H1 (cell line): ENCODE data around the gene TSPAN5. TPM values are rescaled to one million over a fixed set of nuclear protein-coding genes. Genes with fewer than 3 reads are reported as not detected.

ENCODE experiments used
- CTCF ChIA-PET: fragments of 300-600 bp; sonication (Branson Sonifier 250); formaldehyde crosslinking; loops from one replicate; lab custom pipeline; 2021; ENCODE audit not compliant: partially characterized antibody; lab: Charles Lee
- POLR2A ChIA-PET: fragments of 300-600 bp; sonication (Branson Sonifier 250); formaldehyde crosslinking; loops from one replicate; lab custom pipeline; 2021; ENCODE audit warnings: inconsistent platforms; ENCODE audit not compliant: partially characterized antibody; lab: Charles Lee
- DNase-seq, 2 experiments: peaks; one replicate each; pipeline versions ENCODE4 v3.0.0 to v3.0.0-alpha.2; 2010 to 2022; ENCODE audit warnings: low spot score in 2 of 2, low read depth in 1 of 2, mixed read lengths in 1 of 2
- FAIRE-seq: peaks from 2 replicates; lab custom pipeline; 2011; peaks lifted over from hg19 to GRCh38; lab: Jason Lieb, UNC
- H2AFZ ChIP-seq: 2 replicates; pipeline ENCODE4 v1.8.1; 2012; ENCODE audit warnings: low read length, inconsistent platforms
- H2AK5ac ChIP-seq: 2 replicates; pipeline ENCODE4 v1.6.1; 2013; ENCODE audit warnings: low read depth, low read length
- H2BK120ac ChIP-seq: replicated peaks from 2 replicates; pipeline ENCODE3; 2013; ENCODE audit warnings: low read depth, low read length, inconsistent platforms
- H2BK12ac ChIP-seq: 2 replicates; pipeline ENCODE4 v1.6.1; 2013; ENCODE audit warnings: low read depth, low read length
- H2BK15ac ChIP-seq: 2 replicates; pipeline ENCODE4 v1.6.1; 2013; ENCODE audit warnings: low read length
- H2BK20ac ChIP-seq: 2 replicates; pipeline ENCODE4 v1.6.1; 2013; ENCODE audit warnings: low read length
- H2BK5ac ChIP-seq: 2 replicates; pipeline ENCODE4 v1.6.1; 2013; ENCODE audit warnings: low read depth, low read length
- H3K14ac ChIP-seq: 2 replicates; pipeline ENCODE4 v1.6.1; 2013; ENCODE audit warnings: inconsistent platforms; ENCODE audit not compliant: insufficient read length
- H3K18ac ChIP-seq: 2 replicates; pipeline ENCODE4 v1.6.1; 2013; ENCODE audit warnings: low read length; ENCODE audit errors: extremely low read depth
- H3K23ac ChIP-seq: 2 replicates; pipeline ENCODE4 v1.6.1; 2013; ENCODE audit warnings: inconsistent platforms; ENCODE audit not compliant: insufficient read length
- H3K23me2 ChIP-seq: 2 replicates; pipeline ENCODE4 v1.6.1; 2013; ENCODE audit warnings: low read depth, low read length
- H3K27ac ChIP-seq: 2 replicates; pipeline ENCODE4 v1.6.1; 2011; ENCODE audit warnings: low read depth, low read length, inconsistent platforms
- H3K27me3 ChIP-seq, 4 experiments: replicated peaks in 1 of 4; 1 replicate in 1 of 4; 2 replicates in 3 of 4; pipeline versions ENCODE4 v1.6.1 to v1.8.1; 2011 to 2013; ENCODE audit warnings: low read length in 3 of 4, mild to moderate bottlenecking in 3 of 4, inconsistent platforms in 2 of 4, mixed read lengths in 2 of 4, moderate library complexity in 1 of 4; ENCODE audit not compliant: control insufficient read depth in 3 of 4, insufficient read depth in 3 of 4; ENCODE audit errors: extremely low read depth in 1 of 4
- H3K36me3 ChIP-seq, 4 experiments: 2 replicates each; pipeline versions ENCODE4 v1.6.1 to v1.8.1; 2011 to 2013; ENCODE audit warnings: mild to moderate bottlenecking in 4 of 4, low read length in 3 of 4, moderate library complexity in 2 of 4, control low read depth in 1 of 4, inconsistent platforms in 1 of 4; ENCODE audit not compliant: insufficient read depth in 4 of 4, control insufficient read depth in 2 of 4
- H3K4ac ChIP-seq: replicated peaks from 2 replicates; pipeline ENCODE3; 2013; ENCODE audit warnings: low read length, low read depth, mixed read lengths, inconsistent platforms; ENCODE audit not compliant: insufficient read length
- H3K4me1 ChIP-seq, 4 experiments: replicated peaks in 1 of 4; 1 replicate in 1 of 4; 2 replicates in 3 of 4; pipeline versions ENCODE4 v1.6.1 to v1.8.1; 2011 to 2013; ENCODE audit warnings: low read length in 3 of 4, inconsistent platforms in 2 of 4, mixed read lengths in 1 of 4; ENCODE audit not compliant: insufficient read depth in 4 of 4, control insufficient read depth in 3 of 4
- H3K4me2 ChIP-seq, 2 experiments: 2 replicates each; pipeline versions ENCODE4 v1.6.1 to v1.8.1; 2011 to 2013; ENCODE audit warnings: low read depth in 2 of 2, low read length in 2 of 2, control low read depth in 1 of 2, inconsistent platforms in 1 of 2, mild to moderate bottlenecking in 1 of 2; ENCODE audit not compliant: insufficient read depth in 1 of 2
- H3K4me3 ChIP-seq, 4 experiments: fragments of 200-600, 300-600 bp in 1 of 4; sonication (generic), shearing (Covaris generic), sonication (Bioruptor Twin) in 1 of 4; 2 replicates each; pipeline versions ENCODE4 v1.5.1 to v1.8.1; 2011 to 2016; ENCODE audit warnings: low read length in 4 of 4, low read depth in 3 of 4, control low read depth in 2 of 4, inconsistent platforms in 2 of 4, mild to moderate bottlenecking in 2 of 4, mixed read lengths in 1 of 4, moderate library complexity in 1 of 4; ENCODE audit not compliant: insufficient read depth in 2 of 4; ENCODE audit errors: extremely low read depth in 1 of 4
- H3K56ac ChIP-seq: replicated peaks from 2 replicates; pipeline ENCODE3; 2013; ENCODE audit warnings: low read depth, mild to moderate bottlenecking, mixed read lengths, low read length, inconsistent platforms; ENCODE audit not compliant: insufficient read length
- H3K79me1 ChIP-seq: 2 replicates; pipeline ENCODE4 v1.6.1; 2013; ENCODE audit warnings: low read depth, low read length, control low read depth
- H3K79me2 ChIP-seq, 2 experiments: 2 replicates each; pipeline versions ENCODE4 v1.6.1 to v1.8.1; 2012 to 2013; ENCODE audit warnings: low read length in 2 of 2, mild to moderate bottlenecking in 2 of 2, inconsistent platforms in 1 of 2; ENCODE audit not compliant: insufficient read depth in 2 of 2, control insufficient read depth in 1 of 2
- H3K9ac ChIP-seq, 4 experiments: replicated peaks in 1 of 4; 1 replicate in 1 of 4; 2 replicates in 3 of 4; pipeline versions ENCODE4 v1.6.1 to v1.8.1; 2011 to 2013; ENCODE audit warnings: low read depth in 3 of 4, low read length in 3 of 4, control low read depth in 2 of 4, mild to moderate bottlenecking in 2 of 4, moderate library complexity in 2 of 4, inconsistent platforms in 1 of 4; ENCODE audit errors: extremely low read depth in 1 of 4
- H3K9me3 ChIP-seq, 2 experiments: 2 replicates each; pipeline versions ENCODE4 v1.6.1 to v1.8.1; 2012 to 2013; ENCODE audit warnings: mild to moderate bottlenecking in 2 of 2, moderate library complexity in 2 of 2, control low read depth in 1 of 2, inconsistent platforms in 1 of 2, low read depth in 1 of 2, low read length in 1 of 2, mixed read lengths in 1 of 2; ENCODE audit not compliant: insufficient read depth in 2 of 2
- H4K20me1 ChIP-seq, 2 experiments: replicated peaks in 1 of 2; 2 replicates each; pipeline versions ENCODE3 to v1.8.1; 2011 to 2013; ENCODE audit warnings: inconsistent platforms in 2 of 2, low read length in 2 of 2, mild to moderate bottlenecking in 1 of 2; ENCODE audit not compliant: insufficient read depth in 2 of 2, control insufficient read depth in 1 of 2
- H4K5ac ChIP-seq: 2 replicates; pipeline ENCODE4 v1.6.1; 2013; ENCODE audit warnings: low read length, low read depth, mixed read lengths, inconsistent platforms; ENCODE audit not compliant: insufficient read length
- H4K8ac ChIP-seq: 2 replicates; pipeline ENCODE4 v1.8.0; 2013; ENCODE audit warnings: mild to moderate bottlenecking, moderate library complexity, low read length, inconsistent platforms; ENCODE audit not compliant: insufficient read depth; ENCODE audit errors: extremely low read depth
- H4K91ac ChIP-seq: replicated peaks from 2 replicates; pipeline ENCODE3; 2013; ENCODE audit warnings: low read length, mixed read lengths, inconsistent platforms; ENCODE audit not compliant: insufficient read length
- ATF2 ChIP-seq: IDR thresholded peaks from 2 replicates; pipeline ENCODE4 v1.6.1; 2012; ENCODE audit warnings: low read length, inconsistent platforms
- BCL11A ChIP-seq, 2 experiments: IDR thresholded peaks; one replicate each; pipeline ENCODE4 v1.6.1; 2011; ENCODE audit warnings: low read depth in 2 of 2, low read length in 2 of 2, mild to moderate bottlenecking in 2 of 2
- BRCA1 ChIP-seq: IDR thresholded peaks from 2 replicates; pipeline ENCODE4 v1.6.1; 2012; ENCODE audit warnings: low read depth, low read length, improper control_type of control experiment
- CEBPB ChIP-seq: IDR thresholded peaks from 2 replicates; pipeline ENCODE4 v1.6.1; 2012; ENCODE audit warnings: low read depth, low read length
- CHD1 ChIP-seq: IDR thresholded peaks from 2 replicates; pipeline ENCODE4 v1.6.1; 2012; ENCODE audit warnings: low read depth, low read length, improper control_type of control experiment
- EP300 ChIP-seq, 2 experiments: IDR thresholded peaks; 1 replicate in 1 of 2; 2 replicates in 1 of 2; pipeline ENCODE4 v1.6.1; 2011 to 2012; ENCODE audit warnings: low read depth in 2 of 2, low read length in 2 of 2, mild to moderate bottlenecking in 2 of 2, borderline replicate concordance in 1 of 2, inconsistent platforms in 1 of 2, moderate library complexity in 1 of 2
- HDAC6 ChIP-seq: IDR thresholded peaks from one replicate; pipeline ENCODE4 v1.7.1; 2012; ENCODE audit warnings: low read depth, mild to moderate bottlenecking, inconsistent platforms, low read length, moderate library complexity
- SUZ12 ChIP-seq: fragments of 200-600 bp; sonication (generic); IDR thresholded peaks from 2 replicates; pipeline ENCODE4 v1.6.1; 2012; ENCODE audit warnings: mild to moderate bottlenecking, inconsistent platforms, low read length, moderate library complexity, mixed read lengths
- TAF1 ChIP-seq: IDR thresholded peaks from 2 replicates; pipeline ENCODE4 v1.6.1; 2011; ENCODE audit warnings: mild to moderate bottlenecking, low read depth, low read length
- TBP ChIP-seq: IDR thresholded peaks from 2 replicates; pipeline ENCODE4 v1.6.1; 2011; ENCODE audit warnings: low read depth, low read length, improper control_type of control experiment
- WGBS, 2 experiments: shearing (Covaris generic) in 1 of 2; methylation state at CpG; one replicate each; pipeline versions ENCODE4 v1.1.6 to v1.1.7; 2013 to 2015; ENCODE audit warnings: low lambda C conversion rate in 2 of 2, mixed read lengths in 2 of 2, inconsistent platforms in 1 of 2, low coverage in 1 of 2, missing lambda C conversion rate in 1 of 2; ENCODE audit not compliant: insufficient replicate concordance in 2 of 2, insufficient coverage in 1 of 2, insufficient read length in 1 of 2; ENCODE audit errors: extremely low coverage in 1 of 2, missing lambda C conversion rate in 1 of 2; 5-methylcytosine and 5-hydroxymethylcytosine counted together
- polyA plus RNA-seq, 7 experiments: library from polyadenylated mRNA; depleted of rRNA in 3 of 7; stranded (reverse) in 5 of 7; unstranded in 2 of 7; fragments of >200 nt in 5 of 7; fragments of 200-250 nt in 2 of 7; gene quantifications; 1 replicate in 5 of 7; 2 replicates in 1 of 7; 4 replicates in 1 of 7; pipeline versions ENCODE4 v1.2.1 to v1.2.3, GENCODE V29; 2011 to 2013; ENCODE audit warnings: missing spikeins in 2 of 7, mixed read lengths in 2 of 7
- total RNA-seq: library from RNA; stranded (reverse); fragmentation: NEBNext Ultra II Directional; extraction: Animal tissue kit (Norgen Biotek cat#: 25700); gene quantifications from 2 replicates; pipeline ENCODE4 v1.2.1, GENCODE V29; 2021

Gene TSPAN5
- total and polyA plus RNA-seq, 2 of the 8 experiments (the other 6 are each of a cell fraction or from before 2014, with no cell fraction given): 17.6 to 21.2 TPM

DNA sequence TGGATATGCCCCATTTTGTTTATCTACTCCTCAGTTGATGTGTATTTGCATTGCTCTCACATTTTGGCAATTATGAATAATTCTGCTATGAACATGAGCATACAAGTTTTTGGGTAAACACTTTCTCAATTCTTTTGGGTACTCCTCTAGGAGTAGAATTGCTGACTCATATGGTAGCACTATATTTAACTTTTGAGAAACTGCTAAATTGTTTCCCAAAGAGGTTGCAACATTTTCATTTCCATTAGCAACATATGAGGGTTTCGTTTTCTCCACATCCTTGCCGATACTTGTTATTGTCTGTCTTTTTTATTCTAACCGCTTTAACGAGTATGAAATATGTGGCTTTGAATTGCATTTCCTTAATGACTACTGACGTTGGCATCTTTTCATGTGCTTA, 185.4 kb downstream of the TSPAN5 start:
- Histone ChIP-seq H3K27me3 (no peaks in the 10 kb centered on the region), H2AFZ (no peak overlapping the region), H2BK15ac (no peak overlapping the region), H3K14ac (no peak overlapping the region), H3K79me1 (no peaks in the 10 kb centered on the region), H3K9me3 (no peaks in the 10 kb centered on the region), H2BK5ac (no peak overlapping the region), H3K23me2 (no peaks in the 10 kb centered on the region), H3K18ac (no peak overlapping the region), H3K79me2 (no peaks in the 10 kb centered on the region), H4K91ac (no peak overlapping the region), H3K27ac (no peak overlapping the region), H2BK120ac (no peak overlapping the region), H3K4me2 (no peak overlapping the region), H3K4ac (no peak overlapping the region), H4K8ac (no peak overlapping the region), H3K4me1 (peaks cover 0 to 4% (median 0%) of the 10 kb centered on the region in 4 experiments; a peak in 2 of 7 replicates), H3K4me3 (no peak overlapping the region), H3K56ac (no peak overlapping the region), H2AK5ac (no peak overlapping the region)
- no peak for FAIRE-seq
- CTCF ChIA-PET: interaction anchor here (1.1 to 1.8 kb wide), 2 partner anchors 10 to 24 kb away, joined by 3 to 4 read pairs; no protein-coding TSS in a partner anchor
- WGBS, 2 experiments: 85% methylated on average over 5 of the region's 5 CpGs; no CpG with 5 or more reads in 1 of the 2 experiments
- TF ChIP-seq SUZ12 (no peak), CEBPB (no peak), BCL11A (IDR thresholded peaks at IDR 0.05; ENCODE audit: low read depth in 2 of 2, low read length in 2 of 2) (no peak), ATF2 (no peak), BRCA1 (no peak), CHD1 (no peak), TBP (no peak), EP300 (IDR thresholded peaks at IDR 0.05; ENCODE audit: borderline replicate concordance in 1 of 2, low read depth in 2 of 2, low read length in 2 of 2) (no peak), HDAC6 (no peak), TAF1 (no peak)
- TF ChIP-seq, all 59 proteins: peak for 0
- H2BK20ac ChIP-seq: no peak overlapping the region
- no peak overlapping the region for H2BK12ac ChIP-seq
- no peak overlapping the region for H3K9ac ChIP-seq
- DNase-seq: no peak
- peaks cover 0 to 4% (median 0%) of the 10 kb centered on the region in 4 experiments; a peak in 1 of 8 replicates for H3K36me3 ChIP-seq
- H4K20me1 ChIP-seq: no peaks in the 10 kb centered on the region
- no peak overlapping the region for H3K23ac ChIP-seq
- POLR2A ChIA-PET: no interaction called here
- no peak overlapping the region for H4K5ac ChIP-seq
